PC-9 (cell line): ENCODE data around the gene ZFYVE9. TPM values are rescaled to one million over a fixed set of nuclear protein-coding genes. Genes with fewer than 3 reads are reported as not detected.
A peak's percentile ranks its signal among the peaks of the same experiment; 100 is the strongest.
"Not testable (repeated sequence)": the region's sequence is repeated elsewhere in the genome, so short reads cannot be mapped to it uniquely, and the experiment has no call there.

ENCODE experiments used
- BruUV-seq: library from RNA; stranded (reverse); fragments of 400-500 nt; replicated peaks from 2 replicates; lab custom pipeline; 2021; lab: Mats Ljungman, UMichigan
- CTCF ChIA-PET: fragments of 300-600 bp; sonication (Branson Sonifier 250); formaldehyde crosslinking; loops from one replicate; lab custom pipeline; 2022; ENCODE audit warnings: antibody characterized with exemption; lab: Charles Lee
- POLR2A ChIA-PET: fragments of 300-600 bp; sonication (Branson Sonifier 250); formaldehyde crosslinking; loops from one replicate; lab custom pipeline; 2022; ENCODE audit warnings: antibody characterized with exemption; ENCODE audit not compliant: unreplicated experiment; lab: Charles Lee
- DNase-seq, 2 experiments: peaks; one replicate each; pipeline versions ENCODE4 v3.0.0 to v3.0.0-alpha.2; 2015 to 2022; ENCODE audit warnings: mixed read lengths in 1 of 2
- H2AFZ ChIP-seq: fragments of 200-600 bp; sonication (generic); 2 replicates; pipeline ENCODE4 v1.8.1; 2017; ENCODE audit warnings: antibody characterized with exemption
- H3F3A ChIP-seq: fragments of 200-600 bp; sonication (generic); 2 replicates; pipeline ENCODE4 v1.8.1; 2017; ENCODE audit warnings: antibody characterized with exemption, mild to moderate bottlenecking, low read depth; ENCODE audit not compliant: insufficient read depth
- H3K27ac ChIP-seq: fragments of 200-600 bp; sonication (generic); 2 replicates; pipeline ENCODE4 v1.6.1; 2016; ENCODE audit warnings: mixed run types
- H3K27me3 ChIP-seq: fragments of 200-600 bp; sonication (generic); 2 replicates; pipeline ENCODE4 v1.6.1; 2016; ENCODE audit warnings: low read depth, mixed run types; ENCODE audit not compliant: insufficient read depth
- H3K36me3 ChIP-seq: fragments of 200-600 bp; sonication (generic); 2 replicates; pipeline ENCODE4 v1.6.1; 2016; ENCODE audit warnings: low read depth, mixed run types
- H3K4me1 ChIP-seq: fragments of 200-600 bp; sonication (generic); replicated peaks from 2 replicates; pipeline ENCODE4 v1.6.1; 2016; ENCODE audit warnings: mixed run types; ENCODE audit not compliant: insufficient read depth
- H3K4me2 ChIP-seq: fragments of 200-600 bp; sonication (generic); 2 replicates; pipeline ENCODE4 v1.6.1; 2017; ENCODE audit warnings: mixed run types
- H3K4me3 ChIP-seq: fragments of 200-600 bp; sonication (generic); 2 replicates; pipeline ENCODE4 v1.6.1; 2016; ENCODE audit warnings: mixed run types
- H3K79me2 ChIP-seq: fragments of 200-600 bp; sonication (generic); 2 replicates; pipeline ENCODE4 v1.6.1; 2017; ENCODE audit warnings: low read depth, mixed run types
- H3K9me2 ChIP-seq: fragments of 200-600 bp; sonication (generic); 2 replicates; pipeline ENCODE4 v1.8.1; 2017; ENCODE audit warnings: mild to moderate bottlenecking; ENCODE audit not compliant: insufficient read depth
- H3K9me3 ChIP-seq: fragments of 200-600 bp; sonication (generic); 2 replicates; pipeline ENCODE4 v1.8.1; 2016; ENCODE audit warnings: low read depth; ENCODE audit not compliant: insufficient read depth
- H4K20me1 ChIP-seq: fragments of 200-600 bp; sonication (generic); 2 replicates; pipeline ENCODE4 v1.8.1; 2017; ENCODE audit not compliant: insufficient read depth
- EZH2 ChIP-seq: fragments of 200-600 bp; sonication (generic); IDR thresholded peaks from 2 replicates; pipeline ENCODE4 v1.8.0; 2017; ENCODE audit warnings: antibody characterized with exemption, low read depth
- intact Hi-C: fragments of 100-400 bp; cut with micrococcal nuclease; formaldehyde crosslinking; loops from one replicate; pipeline ENCODE4 v1.10.0; 2022; ENCODE audit not compliant: unreplicated experiment
- total RNA-seq: library from RNA; stranded (reverse); gene quantifications from 2 replicates; pipeline ENCODE4 v1.2.3, GENCODE V29; 2021
- TF ChIP-seq, protein P1 (sequence below): fragments of 200-600 bp; sonication (generic); conservative IDR thresholded peaks from 2 replicates; pipeline ENCODE4 v1.6.1; 2017; ENCODE audit warnings: mixed run types, antibody characterized with exemption, mild to moderate bottlenecking, moderate library complexity

The ZFYVE9 gene
- total RNA-seq, 1 experiment from 2014 or later: 20.7 TPM

DNA sequence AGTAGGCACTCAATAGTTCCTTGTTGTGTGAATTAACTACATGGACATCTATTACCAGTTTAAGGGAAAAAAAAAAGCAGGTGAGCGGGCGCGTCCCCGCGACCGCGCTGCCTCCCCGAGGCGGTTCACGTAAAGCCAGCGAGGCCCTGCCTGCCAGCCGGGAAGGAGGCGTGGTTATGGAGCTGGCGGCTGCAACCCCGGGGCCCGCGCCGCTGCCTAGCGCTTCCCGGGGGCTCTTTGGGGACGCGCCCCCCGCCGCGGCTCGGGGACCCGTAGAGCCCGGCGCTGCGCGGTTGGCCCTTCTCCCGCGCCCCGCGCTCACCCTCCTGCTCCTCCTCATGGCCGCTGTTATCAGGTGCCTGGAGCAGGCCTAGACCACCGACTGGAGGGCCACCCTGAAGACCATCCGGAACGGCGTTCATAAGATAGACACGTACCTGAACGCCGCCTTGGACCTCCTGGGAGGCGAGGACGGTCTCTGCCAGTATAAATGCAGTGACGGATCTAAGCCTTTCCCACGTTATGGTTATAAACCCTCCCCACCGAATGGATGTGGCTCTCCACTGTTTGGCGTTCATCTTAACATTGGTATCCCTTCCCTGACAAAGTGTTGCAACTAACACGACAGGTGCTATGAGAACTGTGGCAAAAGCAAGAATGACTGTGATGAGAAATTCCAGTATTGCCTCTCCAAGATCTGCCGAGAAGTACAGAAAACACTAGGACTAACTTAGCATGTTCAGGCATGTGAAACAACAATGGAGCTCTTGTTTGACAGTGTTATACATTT, 226.7 kb downstream of the ZFYVE9 start:
- BruUV-seq: no TSS peak
- Histone ChIP-seq H2AFZ (peak overlapping the region; percentile 79), H3K79me2 (peaks cover 20% of the 10 kb centered on the region), H3K9me2 (no peaks in the 10 kb centered on the region), H3K27me3 (no peaks in the 10 kb centered on the region), H3F3A (peaks cover 22% of the 10 kb centered on the region; the same call in 1 of the 2 replicates), H3K27ac (no peak overlapping the region), H3K4me2 (peak overlapping the region; percentile 86), H4K20me1 (no peaks in the 10 kb centered on the region), H3K9me3 (no peaks in the 10 kb centered on the region), H3K4me3 (peak overlapping the region; percentile 70), H3K36me3 (no peaks in the 10 kb centered on the region), H3K4me1 (peaks cover 15% of the 10 kb centered on the region)
- intact Hi-C loops: loop anchor here (5.0 kb wide), 1 partner anchor 311 kb away; the partner anchor contains the start of genes BTF3L4 and TXNDC12
- POLR2A ChIA-PET: interaction anchor here (0.6 to 0.7 kb wide), 2 partner anchors 310 to 778 kb away, joined by 4 to 5 read pairs; no protein-coding TSS in a partner anchor
- CTCF ChIA-PET: interaction anchor here (0.7 kb wide), 2 partner anchors 297 to 335 kb away, joined by 3 to 12 read pairs; partner anchors contain the start of gene KTI12
- peak; percentile 59 to 80 for DNase-seq
- TF ChIP-seq EZH2: no peak
- TF ChIP-seq, protein P1, sequence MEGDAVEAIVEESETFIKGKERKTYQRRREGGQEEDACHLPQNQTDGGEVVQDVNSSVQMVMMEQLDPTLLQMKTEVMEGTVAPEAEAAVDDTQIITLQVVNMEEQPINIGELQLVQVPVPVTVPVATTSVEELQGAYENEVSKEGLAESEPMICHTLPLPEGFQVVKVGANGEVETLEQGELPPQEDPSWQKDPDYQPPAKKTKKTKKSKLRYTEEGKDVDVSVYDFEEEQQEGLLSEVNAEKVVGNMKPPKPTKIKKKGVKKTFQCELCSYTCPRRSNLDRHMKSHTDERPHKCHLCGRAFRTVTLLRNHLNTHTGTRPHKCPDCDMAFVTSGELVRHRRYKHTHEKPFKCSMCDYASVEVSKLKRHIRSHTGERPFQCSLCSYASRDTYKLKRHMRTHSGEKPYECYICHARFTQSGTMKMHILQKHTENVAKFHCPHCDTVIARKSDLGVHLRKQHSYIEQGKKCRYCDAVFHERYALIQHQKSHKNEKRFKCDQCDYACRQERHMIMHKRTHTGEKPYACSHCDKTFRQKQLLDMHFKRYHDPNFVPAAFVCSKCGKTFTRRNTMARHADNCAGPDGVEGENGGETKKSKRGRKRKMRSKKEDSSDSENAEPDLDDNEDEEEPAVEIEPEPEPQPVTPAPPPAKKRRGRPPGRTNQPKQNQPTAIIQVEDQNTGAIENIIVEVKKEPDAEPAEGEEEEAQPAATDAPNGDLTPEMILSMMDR: no peak; the same call in 1 of the 2 replicates

- H3K9me2 ChIP-seq, H3K4me3 ChIP-seq, H3K36me3 ChIP-seq, BruUV-seq, H3K9me3 ChIP-seq, DNase-seq, H2AFZ ChIP-seq, H3K27me3 ChIP-seq, H3K4me1 ChIP-seq, H3K27ac ChIP-seq, POLR2A ChIA-PET, H4K20me1 ChIP-seq, H3K4me2 ChIP-seq, CTCF ChIA-PET, H3K79me2 ChIP-seq: not testable (repeated sequence)
- peaks cover 22% of the 10 kb centered on the region; the same call in 1 of the 2 replicates for H3F3A ChIP-seq
- intact Hi-C loops: loop anchor here (5.0 kb wide), 1 partner anchor 313 kb away; the partner anchor contains the start of genes BTF3L4 and TXNDC12
These were observed 228.0 kb downstream of the ZFYVE9 start for GRCh38 chr1:52369851-52370250.

- H2AFZ ChIP-seq: no peak overlapping the region
- H3F3A ChIP-seq: no peaks in the 10 kb centered on the region
- H3K9me2 ChIP-seq: no peaks in the 10 kb centered on the region
- POLR2A ChIA-PET: no interaction called here
- no peaks in the 10 kb centered on the region for H4K20me1 ChIP-seq
- no peaks in the 10 kb centered on the region for H3K4me1 ChIP-seq
- intact Hi-C loops: no loop called here
- no peak overlapping the region for H3K4me2 ChIP-seq
- CTCF ChIA-PET: no interaction called here
- no peak overlapping the region for H3K27ac ChIP-seq
- 0 out of 2 replicates have a peak, but pooled peaks cover 5% of the 10 kb centered on the region for H3K36me3 ChIP-seq
- no peak for TF ChIP-seq EZH2
- TF ChIP-seq, protein P1: no peak
- BruUV-seq: no TSS peak
- H3K4me3 ChIP-seq: no peak overlapping the region
- no peaks in the 10 kb centered on the region for H3K27me3 ChIP-seq
- no peaks in the 10 kb centered on the region for H3K79me2 ChIP-seq
- no peak for DNase-seq
- H3K9me3 ChIP-seq: no peaks in the 10 kb centered on the region
These were observed 243.5 kb downstream of the ZFYVE9 start for GRCh38 chr1:52385376-52385775.
